ENCODE results near the gene SEMA3F. TPM values are rescaled to one million over a fixed set of nuclear protein-coding genes. Genes with fewer than 3 reads are reported as not detected.

Gene SEMA3F
- total RNA-seq = 0.21 and 0.42 TPM in 2 replicates

DNA sequence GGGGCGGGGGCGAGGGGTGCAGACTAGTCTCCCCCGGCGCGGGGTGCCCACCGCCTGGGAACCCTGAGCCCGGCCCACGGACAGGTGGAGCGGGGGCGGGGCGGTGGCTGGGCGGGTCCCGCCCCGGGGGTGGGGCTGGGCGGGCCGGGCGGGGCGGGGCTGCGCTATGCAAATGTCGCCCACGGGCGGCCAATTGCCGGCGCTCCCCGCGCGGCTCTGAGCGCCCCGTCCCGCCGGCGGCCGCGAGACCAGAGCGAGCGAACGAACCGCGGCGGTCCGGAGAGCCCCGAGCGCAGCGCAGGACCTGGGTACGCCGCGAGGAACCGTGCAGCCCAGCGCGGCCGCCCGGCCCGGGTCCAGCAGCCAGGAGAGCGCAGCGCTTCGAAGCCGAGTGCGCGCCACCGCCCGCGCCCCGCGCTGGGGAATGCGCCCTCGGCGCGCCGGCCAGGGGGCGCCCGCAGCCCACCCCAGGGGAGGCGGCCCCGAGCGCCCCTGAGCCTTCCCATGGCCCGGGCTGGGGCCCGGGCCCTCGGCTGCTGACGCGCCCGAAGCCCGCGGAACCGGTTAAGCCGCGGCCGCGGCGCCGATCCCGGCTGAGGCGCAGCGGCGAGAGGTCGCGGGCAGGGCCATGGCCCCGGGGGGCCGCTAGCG lies at the start of gene SEMA3F:
TSS of gene SEMA3F (plus strand) at position 485 of the 651 bp plus-strand sequence. CDS start 4,299 bp downstream, outside the sequence.
- Mint-ChIP-seq H3K4me1 (ENCODE audit: low read depth) (no peaks in the 10 kb centered on the region), H3K27ac (no peak within 1 kb of the TSS), H3K9me3 (no peaks in the 10 kb centered on the region), H3K27me3 (ENCODE audit: insufficient read depth) (peaks cover 47% of the 10 kb centered on the region), H3K36me3 (ENCODE audit: low read depth) (no peaks in the 10 kb centered on the region), H3K4me3 (peak within 1 kb of the TSS; percentile 81)
- intact Hi-C loops (cut with micrococcal nuclease) = loop anchor here (1.0 to 2.0 kb wide), 5 partner anchors 14 to 80 kb away; partner anchors contain the start of gene RBM5
- peak; percentile 69 for DNase-seq (ENCODE audit: low spot score)

DNA sequence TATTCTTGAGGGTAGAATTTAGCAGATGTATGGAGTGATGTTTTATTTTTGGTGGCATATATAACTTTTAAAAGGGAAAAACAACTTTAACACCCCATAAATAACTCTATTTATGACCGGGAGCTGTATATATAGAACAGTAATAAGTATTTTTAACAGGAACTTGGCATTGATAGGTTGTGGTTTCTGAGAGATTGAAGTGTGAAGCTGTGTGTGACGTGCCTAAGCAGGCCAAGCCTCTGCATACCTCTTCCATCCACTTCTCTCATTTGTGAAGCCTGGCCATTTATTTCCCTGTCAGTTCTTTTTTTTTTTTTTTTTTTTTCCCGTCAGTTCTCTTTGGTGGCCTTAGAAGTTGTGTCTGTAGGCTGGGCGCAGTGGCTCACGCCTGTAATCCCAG lies 43.4 kb upstream of the SEMA3F start:
- Mint-ChIP-seq H3K27me3 (ENCODE audit: insufficient read depth) (no peaks in the 10 kb centered on the region), H3K4me1 (ENCODE audit: low read depth) (peaks cover 9% of the 10 kb centered on the region), H3K27ac (no peak overlapping the region), H3K9me3 (no peaks in the 10 kb centered on the region), H3K4me3 (no peak overlapping the region), H3K36me3 (ENCODE audit: low read depth) (peaks cover 68% of the 10 kb centered on the region)
- DNase-seq (ENCODE audit: low spot score) = no peak
- intact Hi-C loops (cut with micrococcal nuclease) = no loop called here

DNA sequence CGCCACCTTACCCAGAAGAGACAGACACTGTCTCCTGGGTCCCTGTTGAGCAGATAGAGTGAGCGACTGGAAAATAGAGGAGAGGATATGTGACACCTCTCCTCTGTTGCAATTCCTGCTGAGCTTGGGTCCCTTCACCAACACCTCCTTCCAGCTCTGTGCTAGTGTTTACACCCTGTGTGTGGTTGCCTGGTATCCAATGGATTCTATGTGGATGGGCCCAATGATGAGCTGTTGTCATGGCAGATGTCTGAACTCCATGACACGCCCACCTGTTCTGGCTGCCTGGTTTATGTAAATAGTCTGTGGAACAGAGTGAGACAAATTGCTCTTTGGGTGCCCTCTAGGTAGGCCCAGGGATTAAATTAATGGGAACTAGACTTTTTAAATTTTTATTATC lies 42.7 kb upstream of the SEMA3F start:
- H3K9me3 Mint-ChIP-seq = no peaks in the 10 kb centered on the region
- DNase-seq (ENCODE audit: low spot score) = no peak
- H3K4me3 Mint-ChIP-seq = no peak overlapping the region
- peaks cover 9% of the 10 kb centered on the region for H3K4me1 Mint-ChIP-seq (ENCODE audit: low read depth)
- H3K27me3 Mint-ChIP-seq (ENCODE audit: insufficient read depth) = no peaks in the 10 kb centered on the region
- intact Hi-C loops (cut with micrococcal nuclease) = no loop called here
- H3K36me3 Mint-ChIP-seq (ENCODE audit: low read depth) = peaks cover 67% of the 10 kb centered on the region
- H3K27ac Mint-ChIP-seq = no peak overlapping the region

DNA sequence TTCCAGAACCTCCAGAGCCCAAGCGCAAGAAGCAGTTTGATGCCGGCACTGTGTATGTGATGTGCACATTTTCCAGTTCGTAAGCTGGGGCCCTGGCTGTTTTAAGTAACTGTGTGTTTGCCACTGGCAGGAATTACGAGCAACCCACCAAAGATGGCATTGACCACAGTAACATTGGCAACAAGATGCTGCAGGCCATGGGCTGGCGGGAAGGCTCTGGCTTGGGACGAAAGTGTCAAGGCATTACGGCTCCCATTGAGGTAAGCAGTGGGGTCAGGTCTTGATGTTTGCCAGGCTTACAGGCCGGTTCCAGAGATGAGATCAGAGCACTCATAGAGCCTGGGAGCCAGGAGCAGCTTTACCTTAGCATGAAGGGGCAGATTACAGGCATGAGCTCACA lies 38.0 kb upstream of the SEMA3F start:
- Mint-ChIP-seq H3K4me1 (ENCODE audit: low read depth) (peaks cover 9% of the 10 kb centered on the region), H3K27ac (no peak overlapping the region), H3K27me3 (ENCODE audit: insufficient read depth) (no peaks in the 10 kb centered on the region), H3K4me3 (no peak overlapping the region), H3K36me3 (ENCODE audit: low read depth) (peaks cover 49% of the 10 kb centered on the region), H3K9me3 (no peaks in the 10 kb centered on the region)
- DNase-seq (ENCODE audit: low spot score) = no peak
- intact Hi-C loops (cut with micrococcal nuclease) = no loop called here

DNA sequence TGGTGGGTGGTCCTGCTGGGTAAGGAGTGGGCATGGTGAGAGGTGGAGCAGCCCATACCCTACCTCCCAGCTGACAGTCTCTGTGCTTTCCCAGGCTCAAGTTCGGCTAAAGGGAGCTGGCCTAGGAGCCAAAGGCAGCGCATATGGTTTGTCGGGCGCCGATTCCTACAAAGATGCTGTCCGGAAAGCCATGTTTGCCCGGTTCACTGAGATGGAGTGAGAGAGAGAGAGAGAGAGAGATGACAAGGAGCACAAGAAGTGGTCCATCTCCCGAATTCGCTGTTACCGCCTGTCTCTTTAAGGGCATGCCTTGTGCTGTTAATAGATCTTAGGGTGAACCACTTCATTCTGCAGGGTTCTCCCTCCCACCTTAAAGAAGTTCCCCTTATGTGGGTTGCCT lies 36.9 kb upstream of the SEMA3F start:
- no peak overlapping the region for H3K27ac Mint-ChIP-seq
- no peak for DNase-seq (ENCODE audit: low spot score)

DNA sequence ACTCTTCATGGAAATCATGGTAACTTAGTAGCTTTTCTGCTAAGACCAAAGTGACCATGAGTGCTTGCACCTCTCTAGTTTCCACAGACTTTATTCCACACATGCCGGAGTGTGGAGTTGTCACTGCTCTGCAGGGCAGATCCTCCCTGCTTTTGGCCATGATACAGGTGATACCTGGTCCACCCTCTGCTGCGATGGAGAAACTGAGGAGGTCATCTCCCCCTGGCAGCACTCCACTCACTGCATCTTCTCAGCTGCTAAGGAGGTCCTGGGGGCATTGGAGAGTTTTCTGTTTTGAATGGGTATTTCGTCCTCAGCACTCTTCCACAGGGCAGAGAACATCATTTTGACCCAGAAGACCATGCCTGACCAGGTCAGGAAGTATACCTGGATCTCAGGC lies 35.3 kb upstream of the SEMA3F start:
- intact Hi-C loops (cut with micrococcal nuclease) = loop anchor here (2.0 kb wide), 1 partner anchor 35 kb away; the partner anchor contains the start of gene SEMA3F
- H3K27ac Mint-ChIP-seq = no peak overlapping the region
- H3K4me3 Mint-ChIP-seq = no peak overlapping the region
- H3K36me3 Mint-ChIP-seq (ENCODE audit: low read depth) = peaks cover 31% of the 10 kb centered on the region
- H3K4me1 Mint-ChIP-seq (ENCODE audit: low read depth) = no peaks in the 10 kb centered on the region
- H3K9me3 Mint-ChIP-seq = no peaks in the 10 kb centered on the region
- H3K27me3 Mint-ChIP-seq (ENCODE audit: insufficient read depth) = no peaks in the 10 kb centered on the region
- no peak for DNase-seq (ENCODE audit: low spot score)

More for the DNA sequence above, 36.9 kb upstream of the SEMA3F start:
- H3K4me1 Mint-ChIP-seq (ENCODE audit: low read depth) = peaks cover 7% of the 10 kb centered on the region
- no peak overlapping the region for H3K4me3 Mint-ChIP-seq
- no peaks in the 10 kb centered on the region for H3K27me3 Mint-ChIP-seq (ENCODE audit: insufficient read depth)
- intact Hi-C loops (cut with micrococcal nuclease) = no loop called here
- H3K36me3 Mint-ChIP-seq (ENCODE audit: low read depth) = peaks cover 44% of the 10 kb centered on the region
- H3K9me3 Mint-ChIP-seq = no peaks in the 10 kb centered on the region

DNA sequence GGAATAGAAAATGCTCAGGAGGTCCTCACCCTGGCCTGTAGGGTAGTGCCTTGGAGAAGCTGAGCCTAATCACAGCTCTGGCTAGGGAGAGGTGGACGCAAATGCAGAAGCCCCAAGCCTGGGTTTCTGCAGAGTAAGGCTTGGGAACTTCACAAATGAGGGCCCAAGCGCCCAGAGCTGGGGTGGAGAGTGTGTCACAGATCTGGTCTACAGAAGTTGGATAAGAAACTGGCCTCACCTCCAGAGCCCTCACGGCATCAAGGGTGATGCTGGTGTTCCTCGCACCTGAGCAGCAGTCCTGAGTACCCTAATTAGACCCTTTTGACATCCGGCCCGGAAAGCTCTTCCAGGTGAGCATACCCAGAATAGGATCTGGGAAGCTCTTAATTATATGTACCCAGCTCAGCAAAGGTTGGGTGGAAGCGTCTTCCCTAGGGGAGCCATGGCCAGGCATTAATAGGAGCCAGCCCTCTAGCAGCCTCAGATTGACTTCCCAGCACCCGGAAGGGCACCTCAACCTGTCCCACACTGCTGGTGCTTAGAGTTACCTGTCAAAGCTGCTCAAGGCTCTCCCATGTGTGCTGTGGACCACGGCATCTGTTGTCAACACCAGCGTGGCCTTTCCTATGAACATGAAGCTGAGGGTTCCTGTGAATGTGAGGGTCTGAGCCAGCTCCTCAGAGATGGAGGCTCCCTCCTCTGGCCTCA lies 34.6 kb upstream of the SEMA3F start:
- Mint-ChIP-seq H3K27ac (no peak overlapping the region), H3K4me3 (no peak overlapping the region), H3K27me3 (ENCODE audit: insufficient read depth) (no peaks in the 10 kb centered on the region), H3K4me1 (ENCODE audit: low read depth) (no peaks in the 10 kb centered on the region), H3K36me3 (ENCODE audit: low read depth) (peaks cover 26% of the 10 kb centered on the region), H3K9me3 (no peaks in the 10 kb centered on the region)
- DNase-seq (ENCODE audit: low spot score) = no peak
- intact Hi-C loops (cut with micrococcal nuclease) = loop anchor here (1.0 to 2.0 kb wide), 4 partner anchors 34 to 153 kb away; partner anchors contain the start of gene SEMA3F

DNA sequence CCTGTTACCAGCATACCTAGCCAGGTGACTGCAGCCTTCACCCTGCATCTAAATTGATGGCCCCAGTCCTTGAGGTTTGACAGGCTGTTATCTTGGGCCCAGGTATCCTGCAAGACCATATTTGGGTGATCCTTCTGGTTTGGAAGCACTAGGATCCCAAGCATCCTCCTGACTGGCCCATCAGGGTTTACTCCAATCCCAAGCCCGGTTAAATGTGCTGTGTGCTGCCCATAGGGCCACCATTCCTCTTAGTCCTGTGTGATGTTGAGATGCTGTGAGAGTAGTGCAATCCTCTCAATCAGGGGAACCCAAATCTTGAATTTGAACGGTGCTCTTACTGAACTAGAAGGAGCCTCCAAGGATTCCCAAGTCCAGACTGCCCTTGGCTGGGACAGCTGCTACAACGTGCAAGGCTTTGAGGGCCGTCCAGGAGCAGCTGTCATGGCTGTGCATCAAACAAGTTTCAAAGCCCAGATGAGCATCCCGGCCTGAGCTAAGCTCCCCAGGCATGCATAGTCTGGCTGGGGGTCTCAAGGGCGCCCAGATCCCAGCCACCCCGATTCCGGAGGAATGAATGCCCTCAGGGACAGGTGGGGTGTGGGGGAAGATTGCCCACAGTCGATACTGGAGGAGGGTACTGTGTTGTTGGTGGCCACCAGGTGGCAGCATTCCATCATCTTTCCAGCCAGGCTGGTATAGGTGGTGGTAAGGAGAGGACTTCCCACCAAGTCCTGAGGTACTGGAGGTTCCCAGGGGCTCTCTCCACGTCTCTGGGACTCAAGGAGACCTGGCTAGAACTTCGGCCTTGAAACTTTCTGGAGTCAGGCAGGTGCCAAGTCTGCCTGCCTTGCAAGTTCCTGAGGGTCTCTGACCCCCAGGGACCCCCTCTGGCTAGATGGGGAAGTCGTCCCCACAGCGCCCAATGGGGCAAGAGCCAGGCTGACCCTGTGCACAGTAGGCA lies 33.8 kb upstream of the SEMA3F start:
- H3K9me3 Mint-ChIP-seq = no peaks in the 10 kb centered on the region
- H3K4me1 Mint-ChIP-seq (ENCODE audit: low read depth) = no peaks in the 10 kb centered on the region
- H3K4me3 Mint-ChIP-seq = no peak overlapping the region
- no peak overlapping the region for H3K27ac Mint-ChIP-seq
- no peaks in the 10 kb centered on the region for H3K27me3 Mint-ChIP-seq (ENCODE audit: insufficient read depth)
- H3K36me3 Mint-ChIP-seq (ENCODE audit: low read depth) = peaks cover 18% of the 10 kb centered on the region
- DNase-seq (ENCODE audit: low spot score) = peak; percentile 36
- intact Hi-C loops (cut with micrococcal nuclease) = loop anchor here (1.0 to 2.0 kb wide), 4 partner anchors 33 to 152 kb away; partner anchors contain the start of gene SEMA3F

DNA sequence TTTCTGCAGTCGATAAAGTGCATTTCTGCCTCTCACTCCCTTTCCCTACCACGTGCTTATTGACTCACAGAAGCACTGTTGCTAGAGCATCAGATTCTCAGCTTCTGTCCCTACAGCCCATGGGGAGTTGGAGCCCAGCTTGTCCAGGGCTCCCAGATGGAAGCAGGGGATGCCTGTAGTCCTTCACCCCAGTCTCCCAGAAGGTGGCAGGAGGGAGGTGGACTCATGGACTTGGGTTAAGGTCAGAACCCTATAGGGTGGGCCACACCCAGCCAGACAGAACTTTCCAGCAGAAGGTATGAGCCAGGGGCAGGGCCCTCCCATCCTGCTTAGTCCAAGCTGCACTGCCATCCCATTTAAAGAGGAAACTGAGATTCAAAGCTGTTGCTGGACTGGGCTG lies 33.1 kb upstream of the SEMA3F start:
- Mint-ChIP-seq H3K36me3 (ENCODE audit: low read depth) (peaks cover 14% of the 10 kb centered on the region), H3K27me3 (ENCODE audit: insufficient read depth) (no peaks in the 10 kb centered on the region), H3K9me3 (no peaks in the 10 kb centered on the region), H3K4me1 (ENCODE audit: low read depth) (no peaks in the 10 kb centered on the region), H3K4me3 (no peak overlapping the region), H3K27ac (no peak overlapping the region)
- intact Hi-C loops (cut with micrococcal nuclease) = no loop called here
- DNase-seq (ENCODE audit: low spot score) = no peak

DNA sequence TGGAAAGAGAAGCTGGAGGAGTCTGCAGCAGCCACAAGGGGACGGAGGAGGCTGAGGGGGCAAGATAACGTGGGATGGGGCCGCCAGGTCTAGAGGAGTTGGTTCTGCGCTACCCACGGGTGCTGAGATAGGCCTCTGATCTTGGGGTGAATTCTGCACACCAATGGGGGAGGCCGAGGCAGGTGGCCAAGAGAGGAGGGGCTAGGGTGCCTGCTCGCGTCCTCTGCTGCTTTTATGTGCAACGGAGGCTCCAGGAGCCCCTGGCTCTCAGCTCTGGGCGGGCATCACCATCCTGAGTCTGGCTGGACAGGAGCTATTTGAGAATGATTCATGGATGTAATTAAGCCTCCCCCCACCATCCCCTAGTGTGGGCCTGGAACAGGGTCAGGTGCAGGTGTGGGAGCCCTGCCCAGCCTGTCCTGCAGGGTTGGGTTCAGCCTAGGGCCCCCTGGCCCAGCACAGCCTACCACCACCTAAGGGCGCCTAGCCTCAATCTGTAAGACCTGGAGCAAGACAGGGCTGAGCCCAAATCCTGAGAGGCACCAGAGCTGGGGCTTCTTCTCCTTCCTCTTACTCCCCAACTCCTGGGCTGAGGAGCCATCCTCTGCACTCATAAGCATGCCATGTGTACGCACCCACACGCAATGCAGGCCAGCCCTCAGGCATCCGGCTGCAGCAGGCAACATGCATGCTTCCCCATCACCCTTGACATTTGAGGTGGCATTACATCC lies 32.3 kb upstream of the SEMA3F start:
- H3K27ac Mint-ChIP-seq = no peak overlapping the region
- no peaks in the 10 kb centered on the region for H3K9me3 Mint-ChIP-seq
- no peak for DNase-seq (ENCODE audit: low spot score)
- H3K4me1 Mint-ChIP-seq (ENCODE audit: low read depth) = no peaks in the 10 kb centered on the region
- H3K36me3 Mint-ChIP-seq (ENCODE audit: low read depth) = peaks cover 11% of the 10 kb centered on the region
- intact Hi-C loops (cut with micrococcal nuclease) = no loop called here
- H3K4me3 Mint-ChIP-seq = no peak overlapping the region
- H3K27me3 Mint-ChIP-seq (ENCODE audit: insufficient read depth) = no peaks in the 10 kb centered on the region

DNA sequence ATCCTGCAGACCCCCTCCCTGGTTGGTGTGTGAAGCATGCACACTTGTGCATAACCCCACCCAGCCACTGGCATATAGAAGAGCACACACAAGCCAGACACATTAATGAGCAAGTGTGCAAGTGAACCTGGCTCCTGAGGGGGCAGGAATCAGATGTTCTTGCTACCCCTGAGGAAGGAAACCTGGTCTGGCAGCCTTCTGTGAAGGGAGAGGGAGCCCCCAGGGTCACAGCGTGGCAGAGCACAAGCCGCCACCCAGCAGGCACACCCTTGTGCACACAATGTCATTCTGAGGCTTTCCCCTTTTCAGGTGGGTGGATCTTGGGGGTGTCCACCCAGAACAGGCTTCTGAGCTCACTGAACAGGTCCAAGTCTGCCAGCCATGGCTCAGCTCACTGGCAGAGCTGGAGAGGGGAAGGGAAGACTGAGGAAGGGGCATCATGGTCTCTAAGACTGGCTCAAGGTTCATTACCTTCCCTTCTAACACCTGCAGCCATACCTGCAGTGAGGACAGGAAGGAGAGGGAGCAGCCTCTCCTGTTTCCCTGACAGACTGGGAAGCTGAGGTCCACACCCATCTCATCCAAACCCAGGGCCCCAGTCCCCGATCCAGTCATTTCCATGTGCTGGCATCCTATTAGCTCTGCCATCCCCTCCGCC lies 31.6 kb upstream of the SEMA3F start:
- Mint-ChIP-seq H3K27ac (no peak overlapping the region), H3K4me1 (ENCODE audit: low read depth) (no peaks in the 10 kb centered on the region), H3K27me3 (ENCODE audit: insufficient read depth) (no peaks in the 10 kb centered on the region), H3K4me3 (no peak overlapping the region), H3K9me3 (no peaks in the 10 kb centered on the region), H3K36me3 (ENCODE audit: low read depth) (peaks cover 4% of the 10 kb centered on the region)
- intact Hi-C loops (cut with micrococcal nuclease) = no loop called here
- DNase-seq (ENCODE audit: low spot score) = no peak

All from activated T-helper 1 cell treated with anti-CD3 and anti-CD28 coated beads, Interleukin-12 subunit alpha, Interleukin-12 subunit beta, Interleukin-2, Interleukin-4 antibody, amounts not matched to agents 30 ng/mL and 10 ng/mL and 1 ng/mL, durations not matched to agents 14 hours and 24 hours and 36 hours (primary cell).